Adipose tissue (tissue), 3 donors: Measurements from ENCODE around the gene RNPS1. TPM values are rescaled to one million over a fixed set of nuclear protein-coding genes. Genes with fewer than 3 reads are reported as not detected.
"Not testable (repeated sequence)": the region's sequence is repeated elsewhere in the genome, so short reads cannot be mapped to it uniquely, and the experiment has no call there.

Experiments
- H3K27ac ChIP-seq: one replicate; pipeline ENCODE4 v1.5.1; 2013; ENCODE audit warnings: low read depth, low read length
- WGBS, 3 donors: extraction: QIAGEN DNeasy Blood & Tissue Kit; methylation state at CpG; one replicate each; pipeline ENCODE4 v1.1.7; 2013; 5-methylcytosine and 5-hydroxymethylcytosine counted together
- polyA plus RNA-seq, 3 donors: library from polyadenylated mRNA; stranded (reverse); fragments of 200-250 nt; gene quantifications; one replicate each; pipeline ENCODE4 v1.2.3, GENCODE V29; 2013
- donor health status: healthy with polysubstance abuse.
- donor health status: Bipolar disorder and iron deficiency.
- donor health status: healthy.

Gene RNPS1
- polyA plus RNA-seq, 3 donors = 69.8 to 138 (median 102) TPM

DNA sequence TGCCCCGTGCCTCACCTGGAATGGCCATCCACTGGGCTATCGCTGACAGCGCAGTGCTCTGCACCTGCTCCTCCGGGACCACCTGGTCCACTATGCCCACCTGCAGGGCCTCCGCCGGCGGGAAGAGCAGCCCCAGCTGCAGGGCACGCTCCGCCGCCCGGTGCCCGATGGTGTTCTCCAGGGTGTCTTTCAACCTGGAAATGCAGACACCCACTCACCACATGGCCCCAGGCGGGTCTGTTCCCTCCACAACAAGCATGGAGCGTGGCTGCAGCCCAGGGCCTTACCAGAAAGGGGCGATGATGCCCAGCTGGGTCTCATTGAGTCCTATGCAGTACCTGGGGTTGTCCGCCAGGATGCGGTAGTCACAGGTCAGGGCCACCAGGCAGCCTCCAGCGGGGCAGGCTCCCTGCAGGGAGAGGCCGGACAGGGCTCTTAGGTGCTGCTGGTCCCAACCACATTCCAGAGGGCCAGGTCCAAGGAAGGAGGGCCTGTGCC, 24.8 kb downstream of the RNPS1 start:
- WGBS, 3 donors = 94 to 98% (median 96%) methylated on average over 19 of the region's 19 CpGs

DNA sequence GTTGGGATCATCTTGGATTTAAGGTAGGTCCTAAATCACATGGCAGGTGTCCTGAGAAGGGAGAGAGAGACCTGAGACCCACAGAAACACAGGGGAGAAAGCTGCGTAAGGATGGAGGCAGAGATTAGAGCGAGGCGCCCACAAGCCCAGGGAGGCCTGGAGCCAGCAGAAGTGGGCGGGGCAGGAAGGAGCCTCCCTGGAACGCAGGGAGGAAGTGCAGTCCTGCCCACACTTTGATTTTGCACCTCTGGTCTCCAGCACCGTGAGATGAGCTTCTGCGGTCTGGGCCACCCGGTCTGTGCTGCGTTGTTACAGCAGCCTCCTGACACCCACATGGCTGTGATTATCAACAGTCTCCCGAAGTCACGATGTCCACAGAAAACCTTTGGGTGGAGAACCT, 25.3 kb downstream of the RNPS1 start:
- WGBS, 3 donors = 71 to 93% (median 77%) methylated on average over 10 to 11 of the region's 11 CpGs
- no peak overlapping the region for H3K27ac ChIP-seq

More for the DNA sequence above, 24.8 kb downstream of the RNPS1 start:
- no peak overlapping the region for H3K27ac ChIP-seq

DNA sequence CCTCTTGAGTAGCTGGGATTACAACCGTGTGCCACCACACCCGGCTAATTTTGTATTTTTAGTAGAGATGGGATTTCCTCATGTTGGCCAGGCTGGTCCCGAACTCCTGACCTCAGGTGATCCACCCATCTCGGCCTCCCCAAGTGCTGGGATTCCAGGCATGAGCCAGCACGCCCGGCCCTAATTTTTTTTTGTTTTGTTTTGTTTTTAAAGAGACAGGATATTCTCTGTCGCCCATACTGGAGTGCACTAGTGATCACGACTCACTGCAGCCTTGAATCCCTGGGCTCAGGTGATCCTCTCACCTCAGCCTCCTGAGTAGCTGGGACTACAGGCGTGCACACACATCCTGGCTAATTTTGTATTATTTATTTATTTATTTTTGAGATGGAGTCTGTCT, 27.6 kb downstream of the RNPS1 start:
- WGBS, 3 donors = 74 to 88% (median 77%) methylated on average over 9 of the region's 9 CpGs
- not testable (repeated sequence) for H3K27ac ChIP-seq

DNA sequence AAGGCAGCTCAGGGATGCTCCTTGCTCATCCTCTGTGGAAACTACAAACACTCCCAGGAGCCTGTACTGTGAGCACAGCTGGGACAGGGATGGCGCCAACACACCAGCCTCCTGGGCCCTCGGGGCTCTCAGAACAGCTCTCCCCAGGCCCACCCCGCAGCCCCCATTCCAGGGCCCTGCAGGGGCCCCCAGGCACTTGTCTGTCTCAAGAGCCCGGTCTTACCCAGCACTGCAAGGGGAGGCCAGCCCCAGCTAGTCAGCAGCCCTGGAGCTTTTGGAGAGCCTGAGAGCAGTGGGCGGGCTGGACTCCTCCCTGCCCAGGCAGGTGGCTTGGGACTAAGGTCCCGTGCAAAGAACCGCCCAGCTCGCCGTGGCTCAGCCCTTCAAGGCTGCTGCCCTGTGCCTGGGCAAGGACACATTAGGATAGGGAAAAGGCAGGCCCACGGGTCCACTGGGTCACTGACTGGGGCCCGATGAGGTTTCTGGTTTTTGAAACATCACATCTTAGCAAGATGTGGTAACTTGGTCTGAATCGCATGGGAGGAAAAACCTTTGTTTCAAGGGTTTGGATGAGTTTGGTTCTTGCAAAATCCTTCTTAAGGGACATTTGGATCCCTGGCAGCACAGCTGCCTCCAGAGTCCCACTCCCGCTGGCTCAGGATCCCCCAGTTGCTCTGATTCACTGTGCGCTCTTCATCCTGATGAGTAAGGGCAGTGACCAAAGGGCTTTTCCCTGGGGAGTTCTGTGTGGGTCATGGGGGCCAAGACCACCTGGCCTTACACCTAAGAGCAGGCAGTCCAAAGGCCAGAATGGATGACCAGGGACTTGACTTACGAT, 28.9 kb downstream of the RNPS1 start:
- WGBS, 3 donors = 68 to 78% (median 78%) methylated on average over 15 of the region's 15 CpGs
- H3K27ac ChIP-seq = no peak overlapping the region

DNA sequence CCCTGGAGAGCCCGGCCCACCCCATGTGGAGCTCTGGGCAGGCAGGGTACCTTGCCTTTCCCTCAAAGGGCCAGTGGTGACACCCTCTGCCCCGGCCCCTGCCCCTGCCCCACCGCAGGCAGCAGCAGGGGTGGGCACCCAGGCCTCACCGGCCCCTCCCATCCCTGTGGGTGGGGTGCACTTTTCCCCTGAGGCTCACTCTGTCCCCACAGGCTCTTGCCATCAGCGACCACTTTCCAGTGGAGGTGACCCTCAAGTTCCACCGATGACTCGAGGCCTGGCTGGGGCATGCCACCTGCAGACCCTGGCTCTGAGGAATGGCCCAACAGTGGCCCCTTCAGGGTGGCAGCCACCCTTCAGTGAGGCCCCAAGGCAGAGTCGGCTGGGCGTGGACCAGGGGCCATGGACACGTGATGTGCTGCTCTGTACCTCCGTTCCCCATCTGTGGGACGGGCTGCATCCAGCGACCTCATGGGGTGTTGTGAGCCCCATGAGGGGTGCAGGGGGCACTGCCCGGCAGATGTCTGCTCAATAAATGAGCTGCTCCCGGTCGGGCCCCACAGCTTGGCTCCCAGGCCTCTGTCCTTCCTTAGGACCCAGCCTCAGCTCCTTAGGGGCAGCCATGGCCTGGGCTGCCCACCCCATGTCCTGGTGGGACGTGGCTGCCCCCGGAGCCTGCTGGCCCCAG, 29.6 kb downstream of the RNPS1 start:
- no peak overlapping the region for H3K27ac ChIP-seq
- WGBS, 3 donors = 53 to 73% (median 64%) methylated on average over 15 to 18 of the region's 18 CpGs

DNA sequence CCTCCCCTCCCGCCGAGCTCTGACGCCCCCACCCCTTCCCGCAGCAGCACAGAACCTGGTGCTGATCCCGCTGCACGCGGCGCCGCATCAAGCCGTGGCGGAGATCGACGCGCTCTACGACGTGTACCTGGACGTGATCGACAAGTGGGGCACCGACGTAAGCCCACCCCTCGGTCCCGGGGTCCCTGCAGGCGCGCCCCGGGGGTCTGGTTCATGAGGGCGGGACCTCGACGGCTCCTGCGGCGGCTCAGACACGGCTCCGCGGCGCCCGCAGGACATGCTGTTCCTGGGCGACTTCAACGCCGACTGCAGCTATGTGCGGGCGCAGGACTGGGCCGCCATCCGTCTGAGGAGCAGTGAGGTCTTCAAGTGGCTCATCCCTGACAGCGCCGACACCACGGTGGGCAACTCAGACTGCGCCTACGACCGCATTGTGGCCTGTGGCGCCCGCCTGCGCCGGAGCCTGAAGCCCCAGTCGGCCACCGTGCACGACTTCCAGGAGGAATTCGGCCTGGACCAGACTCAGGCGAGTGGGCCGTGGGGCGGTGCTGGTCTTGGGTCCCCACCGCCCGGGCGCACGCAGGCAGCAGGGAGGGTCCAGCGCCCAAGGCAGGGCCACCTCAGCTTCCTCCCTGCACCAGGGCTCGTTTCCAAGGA, 30.3 kb downstream of the RNPS1 start:
- WGBS, 3 donors = 13 to 28% (median 26%) methylated on average over 63 to 65 of the region's 65 CpGs
- H3K27ac ChIP-seq = no peak overlapping the region

DNA sequence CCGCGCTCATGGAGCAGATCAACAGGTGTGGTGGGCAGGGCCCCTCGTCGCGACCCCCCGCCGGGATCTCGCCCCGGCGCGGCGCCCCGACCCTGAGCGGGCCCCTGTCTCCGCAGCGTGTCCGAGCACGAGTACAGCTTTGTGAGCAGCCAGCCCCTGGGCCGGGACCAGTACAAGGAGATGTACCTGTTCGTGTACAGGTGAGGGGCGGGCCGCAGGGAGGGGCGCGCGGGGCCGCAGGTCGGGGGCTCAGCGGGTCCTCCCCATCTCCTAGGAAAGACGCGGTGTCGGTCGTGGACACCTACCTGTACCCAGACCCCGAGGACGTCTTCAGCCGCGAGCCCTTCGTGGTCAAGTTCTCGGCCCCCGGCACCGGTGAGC, 30.8 kb downstream of the RNPS1 start:
- no peak overlapping the region for H3K27ac ChIP-seq
- 4 to 7% (median 5%) methylated on average over 36 to 40 of the region's 40 CpGs for WGBS, 3 donors

DNA sequence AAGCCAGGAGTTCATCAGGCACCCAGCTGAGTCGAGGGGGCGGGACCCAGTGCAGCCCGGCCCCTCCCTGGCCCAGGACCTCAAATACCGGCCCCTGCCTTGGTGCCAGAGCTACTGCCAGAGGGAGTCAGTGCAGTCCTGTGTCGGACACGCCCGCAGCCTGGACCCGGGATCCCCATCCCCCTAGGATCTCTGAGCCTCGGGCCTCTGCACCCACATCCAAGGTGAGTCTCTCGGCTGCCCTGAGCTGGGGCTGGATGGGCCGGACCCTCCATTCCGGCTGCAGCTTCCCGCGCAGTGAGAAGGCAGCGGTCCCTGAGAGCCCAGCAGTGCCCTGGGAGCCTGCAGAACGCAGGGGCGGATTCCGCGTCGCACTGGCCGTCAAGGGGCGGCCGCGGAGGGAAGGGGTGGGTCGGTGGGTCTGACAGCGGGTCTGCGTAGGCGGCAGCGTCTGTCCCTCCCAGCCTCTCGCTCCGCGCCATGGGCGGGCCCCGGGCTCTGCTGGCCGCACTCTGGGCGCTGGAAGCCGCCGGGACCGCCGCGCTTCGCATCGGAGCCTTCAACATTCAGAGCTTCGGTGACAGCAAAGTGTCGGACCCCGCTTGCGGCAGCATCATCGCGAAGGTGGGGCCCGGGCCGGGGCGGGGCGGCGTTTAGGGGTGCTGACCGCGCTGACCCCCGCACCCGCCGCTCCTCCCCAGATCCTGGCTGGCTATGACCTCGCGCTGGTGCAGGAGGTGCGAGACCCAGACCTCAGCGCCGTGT, 31.4 kb downstream of the RNPS1 start, which contains the start of gene DNASE1L2:
Gene DNASE1L2 (plus strand): TSS at position 108 of the 765 bp plus-strand sequence. CDS start 373 bp downstream, at position 481.
- H3K27ac ChIP-seq = no peak within 1 kb of the TSS
- WGBS, 3 donors = 6 to 7% (median 7%) methylated on average over 56 to 64 of the region's 64 CpGs

DNA sequence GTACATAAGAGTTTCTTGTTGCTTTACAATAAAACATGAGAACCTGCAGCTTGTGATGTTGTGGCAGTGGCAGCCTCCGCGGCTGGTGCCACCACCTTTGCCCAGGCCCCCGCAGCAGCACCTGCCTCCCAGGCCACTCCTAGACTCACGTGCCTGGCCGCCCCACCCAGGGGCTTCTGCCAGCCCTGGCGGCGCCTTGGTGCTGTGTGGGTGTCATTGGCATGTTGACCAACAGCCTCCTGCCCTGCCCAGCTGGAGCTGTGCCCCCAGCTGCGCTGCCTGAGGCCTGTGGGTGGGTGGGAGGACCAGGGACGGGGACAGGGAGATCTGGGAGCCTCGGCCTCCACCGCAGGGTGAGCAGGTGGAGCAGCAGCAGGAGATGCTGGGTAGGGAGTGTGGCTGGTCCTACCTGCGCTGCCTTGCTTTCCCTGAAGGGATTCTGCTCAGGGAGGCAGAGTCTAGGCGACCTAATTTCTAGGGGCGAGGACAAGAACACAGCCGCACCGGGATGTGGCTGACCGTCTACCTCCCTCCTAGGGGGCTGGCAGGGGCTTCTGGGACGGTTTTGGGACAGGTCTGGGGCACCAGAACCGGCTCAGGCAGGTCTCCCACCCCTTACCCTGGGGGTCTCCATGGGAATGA, 32.1 kb downstream of the RNPS1 start:
- no peak overlapping the region for H3K27ac ChIP-seq
- 81 to 84% (median 81%) methylated on average over 18 to 19 of the region's 19 CpGs for WGBS, 3 donors

DNA sequence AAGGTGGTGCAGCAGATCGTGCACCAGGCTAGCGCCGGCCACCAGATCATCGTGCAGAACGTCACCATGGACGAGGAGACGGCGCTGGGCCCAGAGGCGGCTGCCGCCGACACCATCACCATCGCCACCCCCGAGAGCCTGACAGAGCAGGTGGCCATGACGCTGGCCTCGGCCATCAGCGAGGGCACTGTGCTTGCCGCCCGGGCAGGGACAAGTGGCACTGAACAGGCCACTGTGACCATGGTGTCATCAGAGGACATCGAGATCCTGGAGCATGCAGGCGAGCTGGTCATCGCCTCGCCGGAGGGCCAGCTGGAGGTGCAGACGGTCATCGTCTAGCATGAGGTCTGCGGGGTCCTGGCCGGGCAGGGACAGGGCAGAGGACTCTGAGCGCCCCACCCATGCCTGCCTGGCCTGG, 32.7 kb downstream of the RNPS1 start:
- 94 to 96% (median 95%) methylated on average over 17 to 28 of the region's 28 CpGs for WGBS, 3 donors
- no peak overlapping the region for H3K27ac ChIP-seq

DNA sequence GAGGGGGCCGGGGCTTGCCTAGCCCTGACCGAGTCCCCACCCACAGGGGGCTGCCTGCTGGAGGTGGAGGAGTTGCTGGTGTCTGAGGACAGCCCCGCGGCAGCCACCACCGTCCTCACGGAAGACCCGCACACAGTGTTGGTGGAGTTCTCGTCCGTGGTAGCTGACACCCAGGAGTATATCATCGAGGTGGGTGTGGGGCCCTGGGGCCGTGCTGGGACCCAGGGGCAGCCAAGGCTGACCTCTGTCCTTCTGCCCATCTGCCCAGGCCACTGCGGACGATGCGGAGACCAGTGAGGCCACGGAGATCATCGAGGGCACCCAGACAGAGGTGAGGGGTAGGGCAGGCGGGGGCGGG, 33.1 kb downstream of the RNPS1 start:
- no peak overlapping the region for H3K27ac ChIP-seq
- 89 to 95% (median 93%) methylated on average over 16 to 18 of the region's 18 CpGs for WGBS, 3 donors

DNA sequence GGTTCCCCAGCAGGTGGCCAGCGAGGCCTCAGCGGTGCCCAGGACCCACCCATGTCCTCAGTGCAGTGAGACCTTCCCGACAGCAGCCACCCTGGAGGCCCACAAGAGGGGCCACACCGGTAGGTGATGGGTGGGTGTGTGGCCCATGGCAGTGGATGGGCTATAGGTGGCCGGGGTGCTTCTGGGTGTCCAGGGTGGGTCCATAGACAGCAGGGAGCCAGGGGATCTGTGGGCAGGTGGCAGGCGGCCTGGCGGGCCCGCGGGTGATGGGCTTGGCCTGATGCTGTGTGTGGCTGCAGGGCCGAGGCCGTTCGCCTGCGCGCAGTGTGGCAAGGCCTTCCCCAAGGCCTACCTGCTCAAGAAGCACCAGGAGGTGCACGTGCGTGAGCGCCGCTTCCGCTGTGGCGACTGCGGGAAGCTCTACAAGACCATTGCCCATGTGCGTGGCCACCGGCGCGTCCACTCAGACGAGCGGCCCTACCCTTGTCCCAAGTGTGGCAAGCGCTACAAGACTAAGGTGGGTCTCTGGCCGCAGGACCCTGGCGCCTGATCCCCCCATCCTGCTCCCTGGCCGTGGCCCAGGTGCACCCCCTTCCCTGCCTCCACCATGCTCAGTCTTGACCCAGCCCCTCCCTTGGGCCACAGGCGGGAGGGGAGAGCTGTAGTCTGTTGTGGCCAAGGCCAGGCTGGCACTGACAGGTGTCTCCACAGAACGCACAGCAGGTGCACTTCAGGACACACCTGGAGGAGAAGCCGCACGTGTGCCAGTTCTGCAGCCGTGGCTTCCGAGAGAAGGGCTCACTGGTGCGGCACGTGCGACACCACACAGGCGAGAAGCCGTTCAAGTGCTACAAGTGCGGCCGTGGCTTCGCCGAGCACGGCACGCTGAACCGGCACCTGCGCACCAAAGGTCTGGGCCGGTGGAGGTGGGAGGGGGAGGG, 33.8 kb downstream of the RNPS1 start:
- no peak overlapping the region for H3K27ac ChIP-seq
- WGBS, 3 donors = 92 to 96% (median 95%) methylated on average over 49 to 51 of the region's 51 CpGs

DNA sequence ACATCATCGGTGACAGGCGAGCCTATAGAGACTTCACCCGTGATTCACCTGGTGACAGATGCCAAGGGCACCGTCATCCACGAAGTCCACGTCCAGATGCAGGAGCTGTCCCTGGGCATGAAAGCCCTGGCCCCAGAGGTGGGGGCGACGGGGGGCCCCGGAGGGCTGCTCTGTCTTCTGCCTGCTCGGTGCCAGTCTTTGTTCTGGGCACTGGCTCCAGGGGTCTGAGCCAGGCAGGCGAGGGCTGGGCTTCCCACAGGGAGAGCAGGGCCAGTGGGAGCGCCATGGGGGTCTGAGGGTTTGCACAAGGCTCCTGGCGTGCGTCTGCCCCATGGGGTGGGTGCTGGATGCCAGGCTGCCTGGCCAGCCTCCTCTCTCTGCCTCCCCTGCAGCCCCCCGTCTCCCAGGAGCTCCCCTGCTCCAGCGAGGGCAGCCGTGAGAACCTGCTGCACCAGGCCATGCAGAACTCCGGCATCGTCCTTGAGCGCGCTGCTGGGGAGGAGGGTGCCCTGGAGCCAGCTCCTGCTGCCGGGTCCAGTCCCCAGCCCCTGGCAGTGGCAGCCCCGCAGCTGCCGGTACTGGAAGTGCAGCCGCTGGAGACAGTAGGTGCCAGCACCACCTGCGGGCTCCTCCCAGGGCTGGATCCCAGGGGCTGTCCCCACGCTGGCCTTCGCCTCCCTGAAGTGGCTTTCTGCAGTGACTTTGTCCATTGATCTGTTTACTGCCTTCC, 34.7 kb downstream of the RNPS1 start:
- 92 to 94% (median 94%) methylated on average over 24 to 28 of the region's 28 CpGs for WGBS, 3 donors
- no peak overlapping the region for H3K27ac ChIP-seq

DNA sequence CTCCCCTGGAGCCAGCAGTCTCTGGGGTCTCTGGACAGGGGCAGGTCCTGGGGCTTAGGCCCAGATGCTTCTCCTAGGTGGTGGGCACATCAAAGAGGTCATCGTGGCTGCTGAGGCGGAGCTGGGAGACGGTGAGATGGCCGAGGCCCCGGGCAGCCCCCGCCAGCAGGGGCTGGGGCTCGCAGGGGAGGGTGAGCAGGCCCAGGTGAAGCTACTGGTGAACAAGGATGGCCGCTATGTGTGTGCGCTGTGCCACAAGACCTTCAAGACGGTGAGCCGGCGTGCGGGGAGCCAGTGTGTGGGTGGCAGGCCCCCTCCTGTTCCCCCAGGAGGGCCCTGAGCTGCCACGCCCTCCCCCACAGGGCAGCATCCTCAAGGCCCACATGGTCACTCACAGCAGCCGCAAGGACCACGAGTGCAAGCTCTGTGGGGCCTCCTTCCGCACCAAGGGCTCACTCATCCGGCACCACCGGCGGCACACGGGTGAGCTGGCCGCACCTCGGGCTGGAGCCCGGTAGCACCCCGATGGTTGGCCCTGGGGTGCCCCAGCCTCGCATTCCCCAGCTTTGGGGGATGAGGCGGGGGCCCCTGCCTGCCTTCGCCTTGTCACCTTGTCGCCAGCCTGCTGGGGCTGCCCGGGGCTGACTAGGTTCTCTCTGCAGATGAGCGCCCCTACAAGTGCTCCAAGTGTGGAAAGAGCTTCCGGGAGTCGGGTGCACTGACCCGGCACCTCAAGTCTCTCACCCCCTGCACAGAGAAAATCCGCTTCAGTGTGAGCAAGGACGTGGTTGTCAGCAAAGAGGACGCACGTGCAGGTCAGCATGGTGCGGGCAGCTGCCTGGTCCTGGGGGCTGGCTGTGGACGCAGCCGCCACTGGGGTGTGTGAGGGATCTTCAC, 35.6 kb downstream of the RNPS1 start:
- no peak overlapping the region for H3K27ac ChIP-seq
- WGBS, 3 donors = 91 to 92% (median 92%) methylated on average over 41 of the region's 41 CpGs
